Measurements from ENCODE around the gene DNM3.

DNM3 gene

GRCh38 chr1:172308577-172308976, 467.3 kb downstream of the DNM3 start:
- TF ChIP-seq ZNF384 (IDR thresholded peaks at IDR 0.05), result no peak
- no peak for TF ChIP-seq FOXK2 (IDR thresholded peaks at IDR 0.05)
- no peak for TF ChIP-seq PKNOX1 (IDR thresholded peaks at IDR 0.05)
- no peak for TF ChIP-seq NFRKB (IDR thresholded peaks at IDR 0.05)
- no peak for TF ChIP-seq LEF1 (IDR thresholded peaks at IDR 0.05; ENCODE audit: borderline replicate concordance)
- TF ChIP-seq FOXM1 (IDR thresholded peaks at IDR 0.05; ENCODE audit: borderline replicate concordance), result no peak
- ChIA-PET POLR2A (no interaction called here), CTCF (no interaction called here)
- no peak for DNase-seq (ENCODE audit: extremely low spot score)

- ChIA-PET POLR2A (no interaction called here), CTCF (no interaction called here)
- TF ChIP-seq ZNF384 (IDR thresholded peaks at IDR 0.05) (no peak), TARDBP (IDR thresholded peaks at IDR 0.05) (no peak), NFRKB (IDR thresholded peaks at IDR 0.05) (no peak), FOXA1 (IDR thresholded peaks at IDR 0.05) (no peak), CTBP1 (IDR thresholded peaks at IDR 0.05; ENCODE audit: borderline replicate concordance) (no peak), LEF1 (IDR thresholded peaks at IDR 0.05; ENCODE audit: borderline replicate concordance) (no peak), FOXK2 (IDR thresholded peaks at IDR 0.05) (no peak)
- DNase-seq (ENCODE audit: extremely low spot score), result no peak
These were observed 479.4 kb downstream of the DNM3 start for GRCh38 chr1:172320733-172321132.

- TF ChIP-seq FOXA1 (IDR thresholded peaks at IDR 0.05), result no peak
- TF ChIP-seq ARNT (IDR thresholded peaks at IDR 0.05), result no peak
- no peak for TF ChIP-seq LEF1 (IDR thresholded peaks at IDR 0.05; ENCODE audit: borderline replicate concordance)
- no peak for TF ChIP-seq L3MBTL2 (conservative IDR thresholded peaks at IDR 0.05)
- TF ChIP-seq TARDBP (IDR thresholded peaks at IDR 0.05), result no peak
- no peak for TF ChIP-seq HDGF (IDR thresholded peaks at IDR 0.05; ENCODE audit: borderline replicate concordance)
- TF ChIP-seq PKNOX1 (IDR thresholded peaks at IDR 0.05), result no peak
- no peak for TF ChIP-seq BHLHE40 (IDR thresholded peaks at IDR 0.05; ENCODE audit: borderline replicate concordance)
- TF ChIP-seq SP1 (IDR thresholded peaks at IDR 0.05), result no peak
- TF ChIP-seq SUZ12 (IDR thresholded peaks at IDR 0.05), result no peak
- DNase-seq (ENCODE audit: extremely low spot score), result no peak
- CTCF ChIA-PET, result no interaction called here
- POLR2A ChIA-PET, result no interaction called here
These were observed 480.2 kb downstream of the DNM3 start for GRCh38 chr1:172321451-172321850.

- TF ChIP-seq FOXM1 (IDR thresholded peaks at IDR 0.05; ENCODE audit: borderline replicate concordance), result no peak
- TF ChIP-seq HDGF (IDR thresholded peaks at IDR 0.05; ENCODE audit: borderline replicate concordance), result no peak
- no peak for TF ChIP-seq FOXK2 (IDR thresholded peaks at IDR 0.05)
- TF ChIP-seq ELF4 (IDR thresholded peaks at IDR 0.05), result no peak
- peak; percentile 56 for TF ChIP-seq PKNOX1 (IDR thresholded peaks at IDR 0.05)
- TF ChIP-seq FOXA1 (IDR thresholded peaks at IDR 0.05), result no peak
- TF ChIP-seq ZNF384 (IDR thresholded peaks at IDR 0.05), result no peak
- peak; percentile 34 for DNase-seq (ENCODE audit: extremely low spot score)
- POLR2A ChIA-PET, result no interaction called here
- CTCF ChIA-PET, result interaction anchor here (0.7 kb wide), 1 partner anchor 418 kb away, joined by 3 read pairs; no protein-coding TSS in a partner anchor
These were observed 481.1 kb downstream of the DNM3 start for GRCh38 chr1:172322219-172323061.

- POLR2A ChIA-PET, result no interaction called here
- no peak for TF ChIP-seq BHLHE40 (IDR thresholded peaks at IDR 0.05; ENCODE audit: borderline replicate concordance)
- TF ChIP-seq ZNF384 (IDR thresholded peaks at IDR 0.05), result no peak
- no peak for TF ChIP-seq CTBP1 (IDR thresholded peaks at IDR 0.05; ENCODE audit: borderline replicate concordance)
- TF ChIP-seq HDGF (IDR thresholded peaks at IDR 0.05; ENCODE audit: borderline replicate concordance), result no peak
- no peak for TF ChIP-seq LEF1 (IDR thresholded peaks at IDR 0.05; ENCODE audit: borderline replicate concordance)
- no peak for TF ChIP-seq SP1 (IDR thresholded peaks at IDR 0.05)
- TF ChIP-seq PKNOX1 (IDR thresholded peaks at IDR 0.05), result no peak
- no peak for TF ChIP-seq ARNT (IDR thresholded peaks at IDR 0.05)
- TF ChIP-seq FOXM1 (IDR thresholded peaks at IDR 0.05; ENCODE audit: borderline replicate concordance), result no peak
- no peak for TF ChIP-seq TARDBP (IDR thresholded peaks at IDR 0.05)
- no peak for TF ChIP-seq SUZ12 (IDR thresholded peaks at IDR 0.05)
- no peak for TF ChIP-seq ELF4 (IDR thresholded peaks at IDR 0.05)
- no peak for TF ChIP-seq FOXA1 (IDR thresholded peaks at IDR 0.05)
- TF ChIP-seq L3MBTL2 (conservative IDR thresholded peaks at IDR 0.05), result no peak
- TF ChIP-seq FOXK2 (IDR thresholded peaks at IDR 0.05), result no peak
- no peak for TF ChIP-seq NFRKB (IDR thresholded peaks at IDR 0.05)
- no peak for DNase-seq (ENCODE audit: extremely low spot score)
- CTCF ChIA-PET, result no interaction called here
These were observed 482.4 kb downstream of the DNM3 start for GRCh38 chr1:172323686-172324085.

GRCh38 chr1:172324086-172324485, 482.8 kb downstream of the DNM3 start:
- TF ChIP-seq ZNF384 (IDR thresholded peaks at IDR 0.05), result no peak
- TF ChIP-seq BHLHE40 (IDR thresholded peaks at IDR 0.05; ENCODE audit: borderline replicate concordance), result no peak
- TF ChIP-seq SUZ12 (IDR thresholded peaks at IDR 0.05), result no peak
- TF ChIP-seq PKNOX1 (IDR thresholded peaks at IDR 0.05), result no peak
- TF ChIP-seq ELF4 (IDR thresholded peaks at IDR 0.05), result no peak
- no peak for TF ChIP-seq SP1 (IDR thresholded peaks at IDR 0.05)
- POLR2A ChIA-PET, result no interaction called here
- DNase-seq (ENCODE audit: extremely low spot score), result no peak
- CTCF ChIA-PET, result no interaction called here
